ENCODE results near the gene COX8C.

- TF ChIP-seq NFIC (IDR thresholded peaks at IDR 0.05) (peak; percentile 60), IRF9 (tag; IDR thresholded peaks at IDR 0.05) (no peak), ARNT (IDR thresholded peaks at IDR 0.05) (no peak), CBX8 (IDR thresholded peaks at IDR 0.05; ENCODE audit: borderline replicate concordance, extremely low read depth, low read depth, low read length, poor library complexity, severe bottlenecking) (no peak), RAD21 (CRISPR knock-in tag; conservative IDR thresholded peaks at IDR 0.05 in 1 of 2, IDR thresholded peaks at IDR 0.05 in 1 of 2) (no peak), CHCHD3 (CRISPR knock-in tag; IDR thresholded peaks at IDR 0.05) (no peak)
- TF ChIP-seq, protein P1, sequence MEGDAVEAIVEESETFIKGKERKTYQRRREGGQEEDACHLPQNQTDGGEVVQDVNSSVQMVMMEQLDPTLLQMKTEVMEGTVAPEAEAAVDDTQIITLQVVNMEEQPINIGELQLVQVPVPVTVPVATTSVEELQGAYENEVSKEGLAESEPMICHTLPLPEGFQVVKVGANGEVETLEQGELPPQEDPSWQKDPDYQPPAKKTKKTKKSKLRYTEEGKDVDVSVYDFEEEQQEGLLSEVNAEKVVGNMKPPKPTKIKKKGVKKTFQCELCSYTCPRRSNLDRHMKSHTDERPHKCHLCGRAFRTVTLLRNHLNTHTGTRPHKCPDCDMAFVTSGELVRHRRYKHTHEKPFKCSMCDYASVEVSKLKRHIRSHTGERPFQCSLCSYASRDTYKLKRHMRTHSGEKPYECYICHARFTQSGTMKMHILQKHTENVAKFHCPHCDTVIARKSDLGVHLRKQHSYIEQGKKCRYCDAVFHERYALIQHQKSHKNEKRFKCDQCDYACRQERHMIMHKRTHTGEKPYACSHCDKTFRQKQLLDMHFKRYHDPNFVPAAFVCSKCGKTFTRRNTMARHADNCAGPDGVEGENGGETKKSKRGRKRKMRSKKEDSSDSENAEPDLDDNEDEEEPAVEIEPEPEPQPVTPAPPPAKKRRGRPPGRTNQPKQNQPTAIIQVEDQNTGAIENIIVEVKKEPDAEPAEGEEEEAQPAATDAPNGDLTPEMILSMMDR (IDR thresholded peaks at IDR 0.05 in 2 of 3, conservative IDR thresholded peaks at IDR 0.05 in 1 of 3; ENCODE audit: insufficient read depth in 2 of 3, low read depth in 1 of 3, low read length in 3 of 3) = no peak
Measured at GRCh38 chr14:93302688-93303581, 44.0 kb upstream of the COX8C start.
